HUES48 (cell line): Measurements from ENCODE around the gene COQ10B.
"Not testable (repeated sequence)": the region's sequence is repeated elsewhere in the genome, so short reads cannot be mapped to it uniquely, and the experiment has no call there.

Source experiments
- H3K27ac ChIP-seq: one replicate; pipeline ENCODE4 v1.7.0; 2013; ENCODE audit warnings: low read depth, low read length, inconsistent platforms
- H3K27me3 ChIP-seq: 2 replicates; pipeline ENCODE4 v1.6.1; 2013; ENCODE audit warnings: mild to moderate bottlenecking, low read length; ENCODE audit not compliant: control insufficient read depth, insufficient read depth
- H3K36me3 ChIP-seq: 2 replicates; pipeline ENCODE4 v1.6.1; 2013; ENCODE audit warnings: low read length; ENCODE audit not compliant: control insufficient read depth, insufficient read depth
- H3K4me1 ChIP-seq: 2 replicates; pipeline ENCODE4 v1.6.1; 2013; ENCODE audit warnings: mild to moderate bottlenecking, low read length; ENCODE audit not compliant: control insufficient read depth, insufficient read depth
- H3K4me3 ChIP-seq: 2 replicates; pipeline ENCODE4 v1.5.1; 2013; ENCODE audit warnings: mild to moderate bottlenecking, low read depth, low read length
- H3K9ac ChIP-seq: 2 replicates; pipeline ENCODE4 v1.6.1; 2013; ENCODE audit warnings: mild to moderate bottlenecking, low read depth, low read length, moderate library complexity
- H3K9me3 ChIP-seq: 2 replicates; pipeline ENCODE4 v1.6.1; 2013; ENCODE audit warnings: low read length; ENCODE audit not compliant: control insufficient read depth, insufficient read depth

COQ10B gene

DNA sequence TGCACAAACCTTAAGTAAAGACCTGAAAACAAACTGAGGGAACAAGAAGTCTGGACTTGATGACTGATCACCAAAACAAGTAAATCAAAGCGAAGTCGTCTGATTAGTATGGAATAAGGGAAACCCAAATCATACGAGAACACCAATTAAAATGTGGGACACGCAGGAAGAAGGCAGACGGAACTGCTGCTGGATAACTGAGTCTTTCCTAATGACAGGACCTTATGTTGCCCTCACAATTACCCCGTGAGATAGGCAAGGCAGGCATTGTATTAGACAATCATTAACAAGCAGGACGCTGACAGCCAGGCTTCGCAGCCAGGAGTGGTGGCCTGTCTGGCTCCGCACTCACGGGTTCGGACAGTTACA is 614 bp upstream of the COQ10B start:
- Histone ChIP-seq H3K4me1 (peaks cover 10% of the 10 kb centered on the region), H3K36me3 (no peaks in the 10 kb centered on the region), H3K27me3 (no peaks in the 10 kb centered on the region), H3K9me3 (no peaks in the 10 kb centered on the region), H3K9ac (0 out of 2 replicates have a peak overlapping the region, but pooled peaks have one; percentile 12), H3K4me3 (peak overlapping the region; percentile 75), H3K27ac (peak overlapping the region; percentile 71)

- Histone ChIP-seq H3K9ac (peak overlapping the region; percentile 87), H3K4me1 (peaks cover 10% of the 10 kb centered on the region), H3K9me3 (no peaks in the 10 kb centered on the region), H3K27me3 (no peaks in the 10 kb centered on the region), H3K27ac (peak overlapping the region; percentile 97), H3K4me3 (peak overlapping the region; percentile 79), H3K36me3 (no peaks in the 10 kb centered on the region)
Observed at GRCh38 chr2:197453914-197454398, 604 bp downstream of the COQ10B start.

GRCh38 chr2:197454923-197455322 is 1.6 kb downstream of the COQ10B start:
- H3K9ac ChIP-seq: no peak overlapping the region
- no peak overlapping the region for H3K27ac ChIP-seq
- H3K9me3 ChIP-seq: no peaks in the 10 kb centered on the region
- peak overlapping the region; percentile 79 for H3K4me3 ChIP-seq
- no peaks in the 10 kb centered on the region for H3K27me3 ChIP-seq
- peaks cover 3% of the 10 kb centered on the region; the same call in 1 of the 2 replicates for H3K36me3 ChIP-seq
- peaks cover 10% of the 10 kb centered on the region for H3K4me1 ChIP-seq

GRCh38 chr2:197455428-197455827 is 2.1 kb downstream of the COQ10B start:
- Histone ChIP-seq H3K27ac (no peak overlapping the region), H3K9me3 (no peaks in the 10 kb centered on the region), H3K27me3 (no peaks in the 10 kb centered on the region), H3K9ac (no peak overlapping the region), H3K4me3 (no peak overlapping the region), H3K4me1 (peaks cover 10% of the 10 kb centered on the region), H3K36me3 (peaks cover 8% of the 10 kb centered on the region)

- Histone ChIP-seq H3K27ac (no peak overlapping the region), H3K27me3 (no peaks in the 10 kb centered on the region), H3K4me3 (no peak overlapping the region), H3K9ac (no peak overlapping the region), H3K36me3 (peaks cover 32% of the 10 kb centered on the region), H3K4me1 (no peaks in the 10 kb centered on the region), H3K9me3 (no peaks in the 10 kb centered on the region)
Observed at GRCh38 chr2:197460649-197461048, 7.3 kb downstream of the COQ10B start.

- Histone ChIP-seq H3K36me3 (peaks cover 34% of the 10 kb centered on the region), H3K27me3 (no peaks in the 10 kb centered on the region), H3K9ac (no peak overlapping the region), H3K4me3 (no peak overlapping the region), H3K4me1 (no peaks in the 10 kb centered on the region), H3K9me3 (no peaks in the 10 kb centered on the region), H3K27ac (no peak overlapping the region)
Observed at GRCh38 chr2:197461057-197461456, 7.7 kb downstream of the COQ10B start.

DNA sequence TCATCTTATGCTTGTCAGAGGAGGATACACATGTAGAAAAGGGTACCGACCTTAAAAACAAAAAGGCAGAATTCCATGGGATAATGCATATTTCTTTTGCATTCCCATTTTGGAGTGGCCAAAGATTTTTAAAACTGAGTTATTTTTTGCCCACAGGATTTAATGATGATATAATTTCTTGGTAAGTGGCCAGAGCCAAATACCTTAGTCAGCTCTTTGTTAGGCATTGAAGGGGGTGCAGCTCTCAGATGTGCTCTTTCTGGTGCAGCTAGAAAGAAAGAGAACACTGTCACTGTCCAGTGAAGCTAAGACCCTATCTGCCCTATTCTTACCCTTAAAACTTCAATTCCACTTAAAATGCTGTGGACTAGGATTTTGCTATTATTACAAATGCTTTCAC is 10.8 kb downstream of the COQ10B start:
- Histone ChIP-seq H3K9ac (no peak overlapping the region), H3K4me3 (no peak overlapping the region), H3K4me1 (no peaks in the 10 kb centered on the region), H3K27ac (no peak overlapping the region), H3K9me3 (no peaks in the 10 kb centered on the region), H3K27me3 (no peaks in the 10 kb centered on the region), H3K36me3 (peaks cover 50% of the 10 kb centered on the region)

DNA sequence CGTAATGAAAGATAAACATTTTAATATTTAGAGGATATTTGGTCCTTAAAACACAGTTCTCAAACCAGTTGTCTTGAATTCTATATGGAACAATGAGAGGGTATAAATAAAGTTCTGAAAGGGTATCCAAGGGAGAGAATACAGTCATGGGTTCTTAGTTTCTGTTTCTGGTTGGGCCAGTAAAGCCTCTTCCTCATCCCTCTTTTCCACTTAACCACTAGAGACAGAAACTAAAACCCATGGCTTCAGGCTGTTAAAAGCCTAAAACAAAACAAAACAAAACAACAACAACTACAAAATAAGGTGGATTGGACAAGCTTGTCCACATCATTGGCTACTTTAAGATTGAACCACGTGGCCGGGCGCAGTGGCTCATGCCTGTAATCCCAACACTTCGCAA is 18.8 kb downstream of the COQ10B start:
- Histone ChIP-seq H3K4me1 (no peaks in the 10 kb centered on the region), H3K27ac (no peak overlapping the region), H3K9me3 (no peaks in the 10 kb centered on the region), H3K4me3 (no peak overlapping the region), H3K9ac (no peak overlapping the region), H3K27me3 (no peaks in the 10 kb centered on the region), H3K36me3 (peaks cover 71% of the 10 kb centered on the region)

DNA sequence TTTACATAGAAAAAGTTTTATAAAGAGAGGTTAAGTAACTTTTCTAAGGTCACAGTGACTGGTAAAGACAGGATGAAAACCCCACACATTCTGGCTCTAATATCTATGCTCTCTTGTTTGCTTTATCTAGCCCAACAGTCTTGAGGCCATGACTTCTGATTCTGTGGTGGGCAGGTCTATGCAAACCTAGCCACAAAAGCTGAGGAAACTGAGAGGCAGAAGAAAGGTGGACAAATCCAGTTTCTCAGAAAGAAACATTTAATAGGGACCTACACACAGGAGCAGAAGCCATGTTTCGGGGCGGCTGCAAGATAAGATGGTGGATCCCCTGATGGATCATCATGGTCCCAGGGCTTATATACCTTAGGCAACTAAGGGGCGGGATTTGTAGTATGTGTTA is 24.4 kb downstream of the COQ10B start:
- Histone ChIP-seq H3K27me3 (no peaks in the 10 kb centered on the region), H3K9me3 (no peaks in the 10 kb centered on the region), H3K4me1 (no peaks in the 10 kb centered on the region), H3K36me3 (peaks cover 47% of the 10 kb centered on the region), H3K4me3 (no peak overlapping the region), H3K9ac (no peak overlapping the region), H3K27ac (no peak overlapping the region)

DNA sequence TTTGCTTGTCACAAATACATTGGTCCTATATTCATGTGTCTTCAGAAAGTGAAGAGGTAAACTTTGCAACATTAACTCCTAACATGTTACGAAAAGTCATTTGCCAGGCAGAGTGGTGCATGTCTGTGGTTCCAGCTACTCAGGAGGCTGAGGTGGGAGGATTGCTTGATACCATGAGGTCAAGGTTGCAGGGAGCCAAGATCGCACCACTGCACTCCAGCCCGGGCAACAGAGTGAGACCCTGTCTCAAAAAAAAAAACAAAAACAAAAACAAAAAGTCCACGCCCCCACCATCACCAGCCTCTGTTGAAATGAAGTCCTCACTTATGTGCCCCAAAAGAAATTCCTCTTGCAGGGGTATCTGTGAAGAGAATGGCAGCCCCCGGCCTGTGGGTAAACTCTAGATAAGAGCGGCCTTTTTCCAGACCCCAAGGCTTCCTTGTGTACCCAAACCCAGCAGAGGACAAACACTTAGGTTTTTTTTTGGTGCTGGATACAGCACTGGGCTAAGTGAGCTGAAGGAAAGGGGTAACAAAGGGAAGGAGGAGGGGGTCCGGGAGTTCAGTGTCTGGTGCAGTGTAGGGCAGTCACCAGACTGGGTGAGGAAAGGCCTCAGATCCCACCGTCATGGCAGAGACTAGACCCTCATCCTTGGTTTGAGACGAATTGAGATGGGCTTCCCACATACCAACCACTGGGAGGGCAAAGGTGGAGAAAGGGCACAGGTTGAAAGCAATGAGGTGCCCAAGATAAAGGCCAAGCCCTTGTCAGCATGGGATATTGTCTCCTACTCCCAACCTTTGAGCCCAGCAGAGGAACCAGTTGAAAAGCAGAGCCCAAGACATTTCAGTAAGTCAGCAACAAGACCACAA is 27.0 kb downstream of the COQ10B start:
- H3K4me1 ChIP-seq: no peaks in the 10 kb centered on the region

GRCh38 chr2:197484248-197484647 is 30.9 kb downstream of the COQ10B start:
- not testable (repeated sequence) for H3K27ac ChIP-seq, H3K9ac ChIP-seq, H3K4me3 ChIP-seq, H3K27me3 ChIP-seq, H3K9me3 ChIP-seq, H3K4me1 ChIP-seq
- peaks cover 37% of the 10 kb centered on the region for H3K36me3 ChIP-seq

More for the DNA sequence above, 27.0 kb downstream of the COQ10B start:
- Histone ChIP-seq H3K27me3 (no peaks in the 10 kb centered on the region), H3K36me3 (peaks cover 24% of the 10 kb centered on the region), H3K27ac (no peak overlapping the region), H3K4me3 (no peak overlapping the region), H3K9me3 (no peaks in the 10 kb centered on the region), H3K9ac (no peak overlapping the region; the same call in 1 of the 2 replicates)
